SK-N-SH treated with all-trans-retinoic acid at 6 μM for 48 hours (cell line): Measurements from ENCODE around the gene TSGA10IP.

Source experiments
- ATAC-seq: fragments of 200-7000 bp; cut with Tn5 transposase; 3 replicates; pipeline ENCODE4 v1.9.1; 2020; ENCODE audit warnings: mild to moderate bottlenecking, moderate library complexity
- ARNTL ChIP-seq: fragments of 450-650 bp; formaldehyde crosslinking; IDR thresholded peaks from 2 replicates; pipeline ENCODE4 v1.5.0; 2020; ENCODE audit warnings: low read depth, mild to moderate bottlenecking, moderate library complexity, borderline replicate concordance
- BACH2 ChIP-seq: fragments of 250-450 bp; sonication (Bioruptor Pico); IDR thresholded peaks from 2 replicates; pipeline ENCODE4 v1.9.0; 2021; ENCODE audit warnings: mild to moderate bottlenecking, borderline replicate concordance
- CSDC2 ChIP-seq: fragments of 250-450 bp; sonication (Bioruptor Pico); IDR thresholded peaks from 2 replicates; pipeline ENCODE4 v1.5.0; 2020; ENCODE audit warnings: mild to moderate bottlenecking, moderate library complexity
- ESRRG ChIP-seq: fragments of 250-450 bp; sonication (Bioruptor Pico); IDR thresholded peaks from 2 replicates; pipeline ENCODE4 v1.6.1; 2021; ENCODE audit warnings: mild to moderate bottlenecking
- GLIS3 ChIP-seq: fragments of 250-450 bp; sonication (Bioruptor Pico); IDR thresholded peaks from 2 replicates; pipeline ENCODE4 v1.5.0; 2020; ENCODE audit warnings: mild to moderate bottlenecking, moderate library complexity
- ISL1 ChIP-seq: fragments of 250-450 bp; sonication (Bioruptor Pico); IDR thresholded peaks from 2 replicates; pipeline ENCODE4 v2.1.2; 2022; ENCODE audit warnings: mild to moderate bottlenecking, moderate library complexity
- OSR1 ChIP-seq: fragments of 250-450 bp; sonication (Bioruptor Pico); IDR thresholded peaks from 2 replicates; pipeline ENCODE4 v1.8.0; 2022; ENCODE audit warnings: moderate library complexity, mild to moderate bottlenecking, inconsistent platforms
- PPARA ChIP-seq: fragments of 250-450 bp; sonication (Bioruptor Pico); IDR thresholded peaks from 2 replicates; pipeline ENCODE4 v1.5.0; 2020; ENCODE audit warnings: mild to moderate bottlenecking, borderline replicate concordance
- SNAI2 ChIP-seq: fragments of 250-450 bp; sonication (Bioruptor Pico); IDR thresholded peaks from 2 replicates; pipeline ENCODE4 v1.5.0; 2020; ENCODE audit warnings: mild to moderate bottlenecking, moderate library complexity
- TCF4 ChIP-seq: fragments of 250-450 bp; sonication (Bioruptor Pico); IDR thresholded peaks from 2 replicates; pipeline ENCODE4 v1.8.0; 2021; ENCODE audit warnings: mild to moderate bottlenecking, moderate library complexity, borderline replicate concordance
- TOX ChIP-seq: fragments of 250-450 bp; sonication (Bioruptor Pico); IDR thresholded peaks from 2 replicates; pipeline ENCODE4 v1.8.0; 2021; ENCODE audit warnings: mild to moderate bottlenecking, moderate library complexity, borderline replicate concordance
- ZC3H10 ChIP-seq: fragments of 250-450 bp; sonication (Bioruptor Pico); IDR thresholded peaks from 2 replicates; pipeline ENCODE4 v1.5.1; 2021; ENCODE audit warnings: mild to moderate bottlenecking, moderate library complexity
- ZFP3 ChIP-seq: fragments of 250-450 bp; sonication (Bioruptor Pico); IDR thresholded peaks from 2 replicates; pipeline ENCODE4 v1.5.0; 2020; ENCODE audit warnings: mild to moderate bottlenecking, moderate library complexity
- ZFP30 ChIP-seq: fragments of 450-650 bp; formaldehyde crosslinking; IDR thresholded peaks from 2 replicates; pipeline ENCODE4 v1.5.0; 2022; ENCODE audit warnings: mild to moderate bottlenecking, moderate library complexity
- ZNF565 ChIP-seq: fragments of 450-650 bp; formaldehyde crosslinking; conservative IDR thresholded peaks from 2 replicates; pipeline ENCODE4 v1.5.0; 2020; ENCODE audit warnings: low read depth, mild to moderate bottlenecking, moderate library complexity
- ZNF8 ChIP-seq: fragments of 450-650 bp; formaldehyde crosslinking; IDR thresholded peaks from 2 replicates; pipeline ENCODE4 v1.5.0; 2020; ENCODE audit warnings: mild to moderate bottlenecking, moderate library complexity
- TF ChIP-seq, protein P1 (sequence below): fragments of 250-450 bp; sonication (Bioruptor Pico); IDR thresholded peaks from 2 replicates; pipeline ENCODE4 v1.5.0; 2020; ENCODE audit warnings: mild to moderate bottlenecking, moderate library complexity
- TF ChIP-seq, protein P2 (sequence below): fragments of 250-450 bp; sonication (Bioruptor Pico); IDR thresholded peaks from 2 replicates; pipeline ENCODE4 v1.8.0; 2021; ENCODE audit warnings: low read depth, mild to moderate bottlenecking, moderate library complexity, borderline replicate concordance
- TF ChIP-seq, protein P3 (sequence below): fragments of 250-450 bp; sonication (Bioruptor Pico); IDR thresholded peaks from 2 replicates; pipeline ENCODE4 v1.8.0; 2020; ENCODE audit warnings: mild to moderate bottlenecking, moderate library complexity, borderline replicate concordance
- TF ChIP-seq, protein P4 (sequence below): fragments of 250-450 bp; sonication (Bioruptor Pico); IDR thresholded peaks from 2 replicates; pipeline ENCODE4 v1.5.1; 2021; ENCODE audit warnings: mild to moderate bottlenecking, moderate library complexity
- TF ChIP-seq, protein P5 (sequence below): fragments of 250-450 bp; sonication (Bioruptor Pico); IDR thresholded peaks from 2 replicates; pipeline ENCODE4 v1.5.1; 2020; ENCODE audit warnings: low read depth, mild to moderate bottlenecking, moderate library complexity

The TSGA10IP gene

DNA sequence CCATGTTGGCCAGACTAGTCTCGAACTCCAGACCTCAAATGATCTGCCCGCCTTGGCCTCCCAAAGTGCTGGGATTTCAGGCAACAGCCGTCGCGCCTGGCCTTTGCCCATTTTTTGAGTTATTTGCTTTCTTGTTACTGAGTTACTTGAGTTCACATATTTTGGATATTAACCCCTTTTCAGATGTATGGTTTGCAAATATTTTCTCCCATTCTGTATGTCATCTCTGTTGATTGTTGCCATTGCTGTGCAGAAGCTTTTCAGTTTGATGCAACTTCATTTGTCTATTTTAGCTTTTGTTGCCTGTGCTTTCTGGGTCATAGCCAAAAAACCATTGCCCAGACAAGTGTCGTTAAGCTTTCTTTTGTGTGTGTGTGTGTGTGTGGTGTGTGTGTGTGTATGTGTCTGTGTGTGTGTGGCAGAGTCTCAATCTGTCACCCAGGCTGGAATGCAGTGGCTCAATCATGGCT, 6.8 kb downstream of the TSGA10IP start (continued):
- TF ChIP-seq, protein P1, sequence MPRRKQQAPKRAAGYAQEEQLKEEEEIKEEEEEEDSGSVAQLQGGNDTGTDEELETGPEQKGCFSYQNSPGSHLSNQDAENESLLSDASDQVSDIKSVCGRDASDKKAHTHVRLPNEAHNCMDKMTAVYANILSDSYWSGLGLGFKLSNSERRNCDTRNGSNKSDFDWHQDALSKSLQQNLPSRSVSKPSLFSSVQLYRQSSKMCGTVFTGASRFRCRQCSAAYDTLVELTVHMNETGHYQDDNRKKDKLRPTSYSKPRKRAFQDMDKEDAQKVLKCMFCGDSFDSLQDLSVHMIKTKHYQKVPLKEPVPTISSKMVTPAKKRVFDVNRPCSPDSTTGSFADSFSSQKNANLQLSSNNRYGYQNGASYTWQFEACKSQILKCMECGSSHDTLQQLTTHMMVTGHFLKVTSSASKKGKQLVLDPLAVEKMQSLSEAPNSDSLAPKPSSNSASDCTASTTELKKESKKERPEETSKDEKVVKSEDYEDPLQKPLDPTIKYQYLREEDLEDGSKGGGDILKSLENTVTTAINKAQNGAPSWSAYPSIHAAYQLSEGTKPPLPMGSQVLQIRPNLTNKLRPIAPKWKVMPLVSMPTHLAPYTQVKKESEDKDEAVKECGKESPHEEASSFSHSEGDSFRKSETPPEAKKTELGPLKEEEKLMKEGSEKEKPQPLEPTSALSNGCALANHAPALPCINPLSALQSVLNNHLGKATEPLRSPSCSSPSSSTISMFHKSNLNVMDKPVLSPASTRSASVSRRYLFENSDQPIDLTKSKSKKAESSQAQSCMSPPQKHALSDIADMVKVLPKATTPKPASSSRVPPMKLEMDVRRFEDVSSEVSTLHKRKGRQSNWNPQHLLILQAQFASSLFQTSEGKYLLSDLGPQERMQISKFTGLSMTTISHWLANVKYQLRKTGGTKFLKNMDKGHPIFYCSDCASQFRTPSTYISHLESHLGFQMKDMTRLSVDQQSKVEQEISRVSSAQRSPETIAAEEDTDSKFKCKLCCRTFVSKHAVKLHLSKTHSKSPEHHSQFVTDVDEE (CRISPR knock-in tag), result no peak
- TF ChIP-seq, protein P2, sequence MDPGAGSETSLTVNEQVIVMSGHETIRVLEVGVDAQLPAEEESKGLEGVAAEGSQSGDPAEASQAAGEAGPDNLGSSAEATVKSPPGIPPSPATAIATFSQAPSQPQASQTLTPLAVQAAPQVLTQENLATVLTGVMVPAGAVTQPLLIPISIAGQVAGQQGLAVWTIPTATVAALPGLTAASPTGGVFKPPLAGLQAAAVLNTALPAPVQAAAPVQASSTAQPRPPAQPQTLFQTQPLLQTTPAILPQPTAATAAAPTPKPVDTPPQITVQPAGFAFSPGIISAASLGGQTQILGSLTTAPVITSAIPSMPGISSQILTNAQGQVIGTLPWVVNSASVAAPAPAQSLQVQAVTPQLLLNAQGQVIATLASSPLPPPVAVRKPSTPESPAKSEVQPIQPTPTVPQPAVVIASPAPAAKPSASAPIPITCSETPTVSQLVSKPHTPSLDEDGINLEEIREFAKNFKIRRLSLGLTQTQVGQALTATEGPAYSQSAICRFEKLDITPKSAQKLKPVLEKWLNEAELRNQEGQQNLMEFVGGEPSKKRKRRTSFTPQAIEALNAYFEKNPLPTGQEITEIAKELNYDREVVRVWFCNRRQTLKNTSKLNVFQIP (CRISPR knock-in tag), result no peak
- TF ChIP-seq ZFP30 (CRISPR knock-in tag) (no peak), BACH2 (CRISPR knock-in tag) (no peak), ISL1 (no peak), PPARA (CRISPR knock-in tag) (no peak), ZC3H10 (CRISPR knock-in tag) (no peak), ARNTL (CRISPR knock-in tag) (no peak), SNAI2 (CRISPR knock-in tag) (no peak), TOX (CRISPR knock-in tag) (no peak)

DNA sequence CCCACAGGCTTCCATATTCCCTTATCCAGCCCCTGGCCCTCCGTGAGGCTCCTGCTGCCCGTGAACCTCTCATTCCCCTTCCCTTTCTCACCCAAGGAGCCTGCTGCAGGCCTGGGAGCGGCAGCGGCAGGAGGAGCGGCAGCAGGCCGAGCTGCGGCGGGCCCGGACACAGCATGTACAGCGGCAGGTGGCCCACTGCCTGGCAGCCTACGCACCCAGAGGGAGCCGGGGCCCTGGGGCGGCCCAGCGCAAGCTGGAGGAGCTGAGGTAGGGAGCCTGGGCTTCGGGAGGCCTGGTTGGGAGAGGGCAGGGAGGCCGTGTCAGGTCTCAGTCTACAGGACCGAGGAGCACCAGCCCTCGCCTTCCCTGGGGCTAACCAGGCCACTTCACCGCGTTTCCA, 8.2 kb downstream of the TSGA10IP start:
- no peak for ATAC-seq
- TF ChIP-seq, protein P1 (CRISPR knock-in tag), result no peak
- TF ChIP-seq ESRRG (CRISPR knock-in tag), result no peak
- TF ChIP-seq, protein P3, sequence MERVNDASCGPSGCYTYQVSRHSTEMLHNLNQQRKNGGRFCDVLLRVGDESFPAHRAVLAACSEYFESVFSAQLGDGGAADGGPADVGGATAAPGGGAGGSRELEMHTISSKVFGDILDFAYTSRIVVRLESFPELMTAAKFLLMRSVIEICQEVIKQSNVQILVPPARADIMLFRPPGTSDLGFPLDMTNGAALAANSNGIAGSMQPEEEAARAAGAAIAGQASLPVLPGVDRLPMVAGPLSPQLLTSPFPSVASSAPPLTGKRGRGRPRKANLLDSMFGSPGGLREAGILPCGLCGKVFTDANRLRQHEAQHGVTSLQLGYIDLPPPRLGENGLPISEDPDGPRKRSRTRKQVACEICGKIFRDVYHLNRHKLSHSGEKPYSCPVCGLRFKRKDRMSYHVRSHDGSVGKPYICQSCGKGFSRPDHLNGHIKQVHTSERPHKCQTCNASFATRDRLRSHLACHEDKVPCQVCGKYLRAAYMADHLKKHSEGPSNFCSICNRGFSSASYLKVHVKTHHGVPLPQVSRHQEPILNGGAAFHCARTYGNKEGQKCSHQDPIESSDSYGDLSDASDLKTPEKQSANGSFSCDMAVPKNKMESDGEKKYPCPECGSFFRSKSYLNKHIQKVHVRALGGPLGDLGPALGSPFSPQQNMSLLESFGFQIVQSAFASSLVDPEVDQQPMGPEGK, result no peak
- no peak for TF ChIP-seq ZNF565
- TF ChIP-seq PPARA (CRISPR knock-in tag), result no peak
- TF ChIP-seq BACH2 (CRISPR knock-in tag), result no peak
- no peak for TF ChIP-seq CSDC2 (CRISPR knock-in tag)
- no peak for TF ChIP-seq TCF4
- no peak for TF ChIP-seq ZFP3 (CRISPR knock-in tag)
- no peak for TF ChIP-seq ZFP30 (CRISPR knock-in tag)

DNA sequence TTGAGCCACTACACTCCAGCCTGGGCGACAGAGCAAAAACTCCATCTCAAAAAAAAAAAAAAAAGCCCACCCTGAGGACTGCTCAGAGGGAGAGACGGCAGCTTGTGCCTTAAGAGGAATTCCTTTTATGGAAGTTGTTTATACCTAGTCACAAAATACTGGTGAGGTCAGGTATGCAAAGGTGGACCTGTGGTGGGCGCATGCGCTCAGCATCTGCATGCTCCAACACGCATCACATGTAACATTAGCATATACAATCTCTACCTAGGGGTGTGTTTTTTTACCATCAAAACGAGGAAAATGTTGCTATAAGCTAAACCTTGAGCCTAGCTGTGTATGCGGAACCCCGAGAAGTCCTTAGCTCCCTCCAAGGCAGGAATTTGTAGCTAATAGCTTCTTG, 9.5 kb downstream of the TSGA10IP start:
- ATAC-seq, result no peak
- TF ChIP-seq OSR1 (no peak), ZFP3 (CRISPR knock-in tag) (no peak)
- TF ChIP-seq, protein P4, sequence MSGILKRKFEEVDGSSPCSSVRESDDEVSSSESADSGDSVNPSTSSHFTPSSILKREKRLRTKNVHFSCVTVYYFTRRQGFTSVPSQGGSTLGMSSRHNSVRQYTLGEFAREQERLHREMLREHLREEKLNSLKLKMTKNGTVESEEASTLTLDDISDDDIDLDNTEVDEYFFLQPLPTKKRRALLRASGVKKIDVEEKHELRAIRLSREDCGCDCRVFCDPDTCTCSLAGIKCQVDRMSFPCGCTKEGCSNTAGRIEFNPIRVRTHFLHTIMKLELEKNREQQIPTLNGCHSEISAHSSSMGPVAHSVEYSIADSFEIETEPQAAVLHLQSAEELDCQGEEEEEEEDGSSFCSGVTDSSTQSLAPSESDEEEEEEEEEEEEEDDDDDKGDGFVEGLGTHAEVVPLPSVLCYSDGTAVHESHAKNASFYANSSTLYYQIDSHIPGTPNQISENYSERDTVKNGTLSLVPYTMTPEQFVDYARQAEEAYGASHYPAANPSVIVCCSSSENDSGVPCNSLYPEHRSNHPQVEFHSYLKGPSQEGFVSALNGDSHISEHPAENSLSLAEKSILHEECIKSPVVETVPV (CRISPR knock-in tag), result no peak

DNA sequence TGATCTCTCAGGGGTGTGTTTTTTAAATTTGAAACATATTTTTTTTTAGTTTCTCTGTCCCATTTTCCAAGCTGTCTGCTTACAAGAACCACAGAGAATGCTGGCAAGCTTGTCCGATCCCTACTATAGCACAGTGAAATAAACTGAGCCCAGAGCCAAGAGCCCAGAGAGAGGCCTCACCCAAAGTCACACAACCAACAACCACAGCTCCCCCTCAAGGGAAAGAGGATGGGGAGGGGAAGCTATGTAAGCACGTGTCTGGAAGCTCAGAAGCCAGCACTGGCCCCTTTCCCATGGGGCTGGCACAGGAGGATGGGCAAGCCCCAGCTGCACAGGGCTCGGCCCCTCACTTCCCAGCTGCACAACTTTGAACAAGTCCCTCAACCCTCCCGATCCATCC, 13.0 kb downstream of the TSGA10IP start:
- no peak for ATAC-seq
- TF ChIP-seq, protein P5, sequence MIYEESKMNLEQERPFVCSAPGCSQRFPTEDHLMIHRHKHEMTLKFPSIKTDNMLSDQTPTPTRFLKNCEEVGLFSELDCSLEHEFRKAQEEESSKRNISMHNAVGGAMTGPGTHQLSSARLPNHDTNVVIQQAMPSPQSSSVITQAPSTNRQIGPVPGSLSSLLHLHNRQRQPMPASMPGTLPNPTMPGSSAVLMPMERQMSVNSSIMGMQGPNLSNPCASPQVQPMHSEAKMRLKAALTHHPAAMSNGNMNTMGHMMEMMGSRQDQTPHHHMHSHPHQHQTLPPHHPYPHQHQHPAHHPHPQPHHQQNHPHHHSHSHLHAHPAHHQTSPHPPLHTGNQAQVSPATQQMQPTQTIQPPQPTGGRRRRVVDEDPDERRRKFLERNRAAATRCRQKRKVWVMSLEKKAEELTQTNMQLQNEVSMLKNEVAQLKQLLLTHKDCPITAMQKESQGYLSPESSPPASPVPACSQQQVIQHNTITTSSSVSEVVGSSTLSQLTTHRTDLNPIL, result no peak
- TF ChIP-seq ISL1, result no peak
- TF ChIP-seq, protein P4 (CRISPR knock-in tag), result no peak
- no peak for TF ChIP-seq TCF4
- TF ChIP-seq, protein P3, result no peak
- TF ChIP-seq ZNF8 (CRISPR knock-in tag), result no peak
- TF ChIP-seq ESRRG (CRISPR knock-in tag), result no peak
- no peak for TF ChIP-seq GLIS3 (CRISPR knock-in tag)
- no peak for TF ChIP-seq ZFP3 (CRISPR knock-in tag)
